PFSK-1 (cell line): Measurements from ENCODE around the gene MYH9.

Experiments
- FOXP2 ChIP-seq: optimal IDR thresholded peaks from 2 replicates; pipeline ENCODE3; 2011; ENCODE audit warnings: borderline replicate concordance, control low read depth, inconsistent platforms; ENCODE audit not compliant: insufficient read depth; ENCODE audit errors: extremely low read length, extremely low read depth
- POLR2AphosphoS5 ChIP-seq: IDR thresholded peaks from 2 replicates; pipeline ENCODE4 v1.6.1; 2012; ENCODE audit warnings: low read depth, mild to moderate bottlenecking, control low read depth, low read length, moderate library complexity
- SIN3A ChIP-seq: IDR thresholded peaks from 2 replicates; pipeline ENCODE4 v1.6.1; 2012; ENCODE audit warnings: mild to moderate bottlenecking, low read length, moderate library complexity, borderline replicate concordance; ENCODE audit not compliant: insufficient read depth
- TAF1 ChIP-seq: IDR thresholded peaks from 2 replicates; pipeline ENCODE4 v1.6.1; 2012; ENCODE audit warnings: low read length, control low read depth, borderline replicate concordance; ENCODE audit not compliant: insufficient read depth
- TF ChIP-seq, protein P1 (sequence below), 2 experiments: IDR thresholded peaks; 2 replicates each; pipeline versions ENCODE4 v1.6.1 to v1.8.0; 2011 to 2012; ENCODE audit warnings: low read depth in 2 of 2, low read length in 2 of 2, control low read depth in 1 of 2, inconsistent platforms in 1 of 2, mild to moderate bottlenecking in 1 of 2, moderate library complexity in 1 of 2; ENCODE audit not compliant: insufficient read depth in 1 of 2

MYH9 gene

DNA sequence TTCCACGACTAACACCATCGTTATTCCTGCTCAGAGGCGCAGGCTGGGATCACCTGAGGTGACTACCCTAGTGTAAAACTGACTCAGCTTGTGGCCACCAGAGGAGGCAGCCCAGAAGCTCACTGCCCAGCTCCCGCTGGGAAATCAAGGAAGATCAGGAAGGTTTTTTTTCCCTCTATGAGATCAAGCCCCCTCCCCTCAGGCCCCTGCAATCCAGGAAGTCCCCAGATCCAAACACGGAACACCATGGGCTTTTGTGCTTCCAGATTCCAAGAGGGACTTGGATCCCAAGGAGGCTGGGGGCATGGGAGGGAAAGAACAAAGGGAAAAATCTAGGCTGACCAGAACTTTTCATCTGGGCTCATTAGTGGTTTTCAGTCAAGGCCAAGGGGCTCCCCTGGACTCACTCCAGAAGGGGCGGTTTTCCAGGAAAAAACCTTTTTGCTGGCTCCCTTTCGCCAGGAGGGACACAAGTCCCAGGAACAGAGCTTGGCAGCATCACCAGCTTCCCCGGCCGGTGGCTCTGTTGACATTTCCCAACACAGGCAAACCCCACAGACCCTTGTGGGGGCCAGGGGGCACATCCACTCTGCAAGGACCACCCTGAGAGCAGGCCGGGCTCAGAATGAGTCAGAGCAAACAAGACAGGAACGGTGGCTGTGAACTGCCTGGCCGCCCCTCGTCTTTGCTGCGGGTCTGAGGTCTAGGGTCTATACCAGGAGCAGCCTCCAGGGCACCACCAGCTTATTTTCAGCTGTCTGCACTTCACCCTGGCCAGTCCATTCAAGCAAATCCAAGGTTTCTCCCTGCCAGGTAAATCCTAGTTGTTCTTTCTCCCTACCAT is 36.8 kb downstream of the MYH9 start:
- TF ChIP-seq, protein P1, sequence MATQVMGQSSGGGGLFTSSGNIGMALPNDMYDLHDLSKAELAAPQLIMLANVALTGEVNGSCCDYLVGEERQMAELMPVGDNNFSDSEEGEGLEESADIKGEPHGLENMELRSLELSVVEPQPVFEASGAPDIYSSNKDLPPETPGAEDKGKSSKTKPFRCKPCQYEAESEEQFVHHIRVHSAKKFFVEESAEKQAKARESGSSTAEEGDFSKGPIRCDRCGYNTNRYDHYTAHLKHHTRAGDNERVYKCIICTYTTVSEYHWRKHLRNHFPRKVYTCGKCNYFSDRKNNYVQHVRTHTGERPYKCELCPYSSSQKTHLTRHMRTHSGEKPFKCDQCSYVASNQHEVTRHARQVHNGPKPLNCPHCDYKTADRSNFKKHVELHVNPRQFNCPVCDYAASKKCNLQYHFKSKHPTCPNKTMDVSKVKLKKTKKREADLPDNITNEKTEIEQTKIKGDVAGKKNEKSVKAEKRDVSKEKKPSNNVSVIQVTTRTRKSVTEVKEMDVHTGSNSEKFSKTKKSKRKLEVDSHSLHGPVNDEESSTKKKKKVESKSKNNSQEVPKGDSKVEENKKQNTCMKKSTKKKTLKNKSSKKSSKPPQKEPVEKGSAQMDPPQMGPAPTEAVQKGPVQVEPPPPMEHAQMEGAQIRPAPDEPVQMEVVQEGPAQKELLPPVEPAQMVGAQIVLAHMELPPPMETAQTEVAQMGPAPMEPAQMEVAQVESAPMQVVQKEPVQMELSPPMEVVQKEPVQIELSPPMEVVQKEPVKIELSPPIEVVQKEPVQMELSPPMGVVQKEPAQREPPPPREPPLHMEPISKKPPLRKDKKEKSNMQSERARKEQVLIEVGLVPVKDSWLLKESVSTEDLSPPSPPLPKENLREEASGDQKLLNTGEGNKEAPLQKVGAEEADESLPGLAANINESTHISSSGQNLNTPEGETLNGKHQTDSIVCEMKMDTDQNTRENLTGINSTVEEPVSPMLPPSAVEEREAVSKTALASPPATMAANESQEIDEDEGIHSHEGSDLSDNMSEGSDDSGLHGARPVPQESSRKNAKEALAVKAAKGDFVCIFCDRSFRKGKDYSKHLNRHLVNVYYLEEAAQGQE (IDR thresholded peaks at IDR 0.05; ENCODE audit: insufficient read depth in 1 of 2, low read depth in 2 of 2, low read length in 2 of 2): no peak
- TF ChIP-seq FOXP2: no peak
- no peak for TF ChIP-seq SIN3A
- no peak for TF ChIP-seq POLR2AphosphoS5
- TF ChIP-seq TAF1: no peak

DNA sequence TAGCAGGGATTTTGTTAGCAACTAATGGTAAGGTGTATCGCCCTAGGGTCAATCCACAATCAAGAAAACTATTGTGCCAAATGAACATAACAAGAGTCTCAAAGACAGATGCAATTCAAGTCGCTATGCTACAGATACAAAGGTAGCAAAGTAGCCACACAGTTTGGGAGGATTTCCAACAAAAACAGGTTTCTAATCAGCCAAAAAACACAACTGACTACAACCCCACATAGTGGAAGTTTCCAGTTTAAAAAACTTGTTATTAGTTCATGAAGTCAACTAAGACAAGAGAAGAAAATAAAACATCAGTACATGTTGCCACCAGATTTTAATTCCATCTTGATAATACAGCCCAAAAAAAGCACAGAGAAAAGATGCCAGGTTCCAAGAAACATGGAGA is 38.0 kb downstream of the MYH9 start:
- no peak for TF ChIP-seq TAF1
- TF ChIP-seq, protein P1 (IDR thresholded peaks at IDR 0.05; ENCODE audit: insufficient read depth in 1 of 2, low read depth in 2 of 2, low read length in 2 of 2): no peak
- no peak for TF ChIP-seq FOXP2
- no peak for TF ChIP-seq SIN3A
- TF ChIP-seq POLR2AphosphoS5: no peak

DNA sequence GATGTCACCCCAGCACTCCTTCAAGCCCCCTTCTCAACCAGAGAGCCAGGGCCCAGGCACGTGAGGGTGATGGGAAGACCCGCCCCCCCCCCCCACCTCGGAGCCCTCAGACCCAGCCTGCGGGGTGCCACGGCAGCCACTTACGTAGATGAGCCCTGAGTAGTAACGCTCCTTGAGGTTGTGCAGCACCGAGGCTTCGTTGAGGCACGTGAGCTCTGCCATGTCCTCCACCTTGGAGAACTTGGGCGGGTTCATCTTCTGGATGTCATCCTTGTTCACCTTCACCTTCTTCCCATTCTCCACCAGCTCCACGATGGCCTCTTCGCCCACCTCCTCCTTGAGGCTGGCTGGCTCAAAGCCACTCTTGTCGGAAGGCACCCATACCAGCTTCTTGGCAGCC is 39.0 kb downstream of the MYH9 start:
- no peak for TF ChIP-seq SIN3A
- TF ChIP-seq POLR2AphosphoS5: no peak
- TF ChIP-seq TAF1: no peak
- no peak for TF ChIP-seq FOXP2
- TF ChIP-seq, protein P1 (IDR thresholded peaks at IDR 0.05; ENCODE audit: insufficient read depth in 1 of 2, low read depth in 2 of 2, low read length in 2 of 2): no peak

DNA sequence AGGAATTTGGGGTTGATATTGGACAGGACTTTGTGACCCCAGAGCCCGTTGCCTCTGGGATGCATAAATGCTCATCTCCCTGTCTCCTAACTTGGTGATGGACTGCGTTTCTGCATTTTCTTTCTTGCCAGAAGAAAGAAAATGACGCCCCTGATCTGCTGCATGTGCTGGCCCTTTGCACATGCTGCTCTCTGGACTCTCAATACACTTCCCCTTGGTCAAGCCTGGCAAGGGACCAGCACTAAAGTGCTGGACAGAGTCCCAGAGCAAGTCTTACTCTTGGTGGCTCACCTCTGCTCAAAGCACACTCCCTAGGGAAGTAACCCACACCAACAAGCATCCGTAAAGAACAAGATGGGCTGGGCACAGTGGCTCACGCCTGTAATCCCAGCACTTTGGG is 40.7 kb downstream of the MYH9 start:
- TF ChIP-seq FOXP2 (no peak), POLR2AphosphoS5 (no peak), TAF1 (no peak), SIN3A (no peak)
- TF ChIP-seq, protein P1 (IDR thresholded peaks at IDR 0.05; ENCODE audit: insufficient read depth in 1 of 2, low read depth in 2 of 2, low read length in 2 of 2): peak; percentile 63 to 81; a peak in 3 of 4 replicates
